Heart left ventricle (tissue), 16 donors: Measurements from ENCODE around the gene RGS12. TPM values are rescaled to one million over a fixed set of nuclear protein-coding genes. Genes with fewer than 3 reads are reported as not detected.
"Not testable (repeated sequence)": the region's sequence is repeated elsewhere in the genome, so short reads cannot be mapped to it uniquely, and the experiment has no call there.

Experiments
- ATAC-seq, 4 donors: fragments of 200-7000 bp; cut with Tn5 transposase; one replicate each; pipeline ENCODE4 v1.9.1; 2020 to 2022; ENCODE audit warnings: moderate library complexity in 4 of 4, mild to moderate bottlenecking in 3 of 4, moderate number of reproducible peaks in 1 of 4
- DNase-seq, 5 donors: peaks; one replicate each; pipeline ENCODE4 v3.0.0-alpha.2; 2020
- H3K27ac ChIP-seq, 12 donors: fragments of 200-600 bp; sonication (generic) in 4 of 12; one replicate each; pipeline versions ENCODE4 v1.5.0 to v1.8.0; 2016 to 2022; ENCODE audit warnings: mild to moderate bottlenecking in 2 of 12
- H3K27me3 ChIP-seq, 9 donors: fragments of 200-600 bp; sonication (generic) in 2 of 9; one replicate each; pipeline versions ENCODE4 v1.5.1 to v1.8.0; 2016 to 2022; ENCODE audit warnings: mild to moderate bottlenecking in 3 of 9
- H3K36me3 ChIP-seq, 9 donors: fragments of 200-600 bp; sonication (generic) in 2 of 9; one replicate each; pipeline versions ENCODE4 v1.5.0 to v1.8.0; 2018 to 2022; ENCODE audit warnings: mild to moderate bottlenecking in 2 of 9
- H3K4me1 ChIP-seq, 12 donors: fragments of 200-600 bp; sonication (generic) in 4 of 12; one replicate each; pipeline versions ENCODE4 v1.5.0 to v1.8.0; 2016 to 2022; ENCODE audit warnings: mild to moderate bottlenecking in 3 of 12
- H3K4me3 ChIP-seq, 12 donors: fragments of 200-600 bp; sonication (generic) in 4 of 12; one replicate each; pipeline versions ENCODE4 v1.5.0 to v1.8.0; 2017 to 2022; ENCODE audit warnings: mild to moderate bottlenecking in 9 of 12, moderate library complexity in 4 of 12
- H3K9me3 ChIP-seq, 12 donors: fragments of 200-600 bp; sonication (generic) in 4 of 12; one replicate each; pipeline versions ENCODE4 v1.5.0 to v1.8.0; 2016 to 2022; ENCODE audit warnings: mild to moderate bottlenecking in 1 of 12
- POLR2A ChIP-seq, 2 donors: fragments of 450-650 bp; IDR thresholded peaks; one replicate each; pipeline ENCODE4 v1.6.1; 2017; ENCODE audit warnings: antibody characterized with exemption in 2 of 2, mild to moderate bottlenecking in 2 of 2, moderate library complexity in 2 of 2
- WGBS, 4 donors: extraction: QIAGEN DNeasy Blood & Tissue Kit in 2 of 4; methylation state at CpG; one replicate each; pipeline versions ENCODE4 v1.1.5 to v1.1.7; 2013 to 2018; 5-methylcytosine and 5-hydroxymethylcytosine counted together
- intact Hi-C, 10 donors: fragments of 100-400 bp; cut with DNase I; formaldehyde crosslinking; loops; one replicate each; pipeline versions ENCODE4 v1.11.1 to v1.14.2; 2022
- polyA plus RNA-seq, 2 donors: library from polyadenylated mRNA; stranded (reverse); fragments of 200-250 nt; gene quantifications; one replicate each; pipeline ENCODE4 v1.2.3, GENCODE V29; 2013
- total RNA-seq, 9 donors: library from RNA; depleted of rRNA in 2 of 9; stranded (reverse); fragments of >200 nt in 2 of 9; fragmentation: NEBNext Ultra II Directional in 3 of 9; extraction: Animal tissue kit (Norgen Biotek cat#: 25700) in 3 of 9; gene quantifications; one replicate each; pipeline versions ENCODE4 v1.1.0 to v1.2.4, GENCODE V29; 2016 to 2023
- TF ChIP-seq, protein P1 (sequence below), 12 donors: fragments of 200-600 bp; sonication (generic) in 4 of 12; IDR thresholded peaks; one replicate each; pipeline versions ENCODE4 v1.5.0 to v1.8.0; 2018 to 2022; ENCODE audit warnings: antibody characterized with exemption in 12 of 12, mild to moderate bottlenecking in 5 of 12
- donor health status: ischemic (EF 13 %, LVEDD 7.1; RV severe dilation, severe dysfunction).
- donor health status: healthy with polysubstance abuse.
- donor health status: DM: no; HTN: yes; CAD: no.
- donor health status: DM: no; HTN: no; CAD: no.
- donor health status: ischemic (EF 25% LVEDD 6.9; RV normal size, moderate dysfunction).
- donor health status: ischemic (EF 25% LVEDD 5.7; RV mildly dilated, moderate dysfunction).
- donor health status: healthy.
- donor health status: DM: yes; HTN: yes; CAD: no.
- donor health status: ischemic (EF 35%, LVEDD 5.7; RV mildly dilated, moderate dysfunction).
- donor health status: nonischemic (EF 11% LVEDD 7.7; RV severe dilation, severe dysfunction).
- donor health status: DM: yes; HTN: yes; CAD: no.
- donor health status: PGD.
- donor health status: ischemic (EF 29% LVEDD 5.4; RV normal size, mild dysfunction).
- donor health status: nonischemic (EF 23%, LVEDD 6.1; RV moderate dilation, normal function).

Gene RGS12
- total and polyA plus RNA-seq, 11 donors, result 8.4 to 18.4 (median 13.9) TPM

- intact Hi-C loops, result no loop called here
- TF ChIP-seq, protein P1, sequence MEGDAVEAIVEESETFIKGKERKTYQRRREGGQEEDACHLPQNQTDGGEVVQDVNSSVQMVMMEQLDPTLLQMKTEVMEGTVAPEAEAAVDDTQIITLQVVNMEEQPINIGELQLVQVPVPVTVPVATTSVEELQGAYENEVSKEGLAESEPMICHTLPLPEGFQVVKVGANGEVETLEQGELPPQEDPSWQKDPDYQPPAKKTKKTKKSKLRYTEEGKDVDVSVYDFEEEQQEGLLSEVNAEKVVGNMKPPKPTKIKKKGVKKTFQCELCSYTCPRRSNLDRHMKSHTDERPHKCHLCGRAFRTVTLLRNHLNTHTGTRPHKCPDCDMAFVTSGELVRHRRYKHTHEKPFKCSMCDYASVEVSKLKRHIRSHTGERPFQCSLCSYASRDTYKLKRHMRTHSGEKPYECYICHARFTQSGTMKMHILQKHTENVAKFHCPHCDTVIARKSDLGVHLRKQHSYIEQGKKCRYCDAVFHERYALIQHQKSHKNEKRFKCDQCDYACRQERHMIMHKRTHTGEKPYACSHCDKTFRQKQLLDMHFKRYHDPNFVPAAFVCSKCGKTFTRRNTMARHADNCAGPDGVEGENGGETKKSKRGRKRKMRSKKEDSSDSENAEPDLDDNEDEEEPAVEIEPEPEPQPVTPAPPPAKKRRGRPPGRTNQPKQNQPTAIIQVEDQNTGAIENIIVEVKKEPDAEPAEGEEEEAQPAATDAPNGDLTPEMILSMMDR (IDR thresholded peaks at IDR 0.05), result no peak
- TF ChIP-seq POLR2A (IDR thresholded peaks at IDR 0.05), result no peak
- peak in 1 of 5 donors; percentile 4 for DNase-seq
- Histone ChIP-seq H3K4me3 (no peak overlapping the region), H3K27ac (no peak overlapping the region), H3K4me1 (peaks cover 0 to 37% (median 22%) of the 10 kb centered on the region in 12 donors), H3K36me3 (no peaks in the 10 kb centered on the region), H3K27me3 (no peaks in the 10 kb centered on the region), H3K9me3 (peaks cover 0 to 11% (median 0%) of the 10 kb centered on the region in 12 donors)
- 94 to 96% (median 95%) methylated on average over 13 of the region's 13 CpGs for WGBS, 4 donors
- no peak for ATAC-seq
These were observed 4.4 kb downstream of the RGS12 start for GRCh38 chr4:3297066-3297859.

DNA sequence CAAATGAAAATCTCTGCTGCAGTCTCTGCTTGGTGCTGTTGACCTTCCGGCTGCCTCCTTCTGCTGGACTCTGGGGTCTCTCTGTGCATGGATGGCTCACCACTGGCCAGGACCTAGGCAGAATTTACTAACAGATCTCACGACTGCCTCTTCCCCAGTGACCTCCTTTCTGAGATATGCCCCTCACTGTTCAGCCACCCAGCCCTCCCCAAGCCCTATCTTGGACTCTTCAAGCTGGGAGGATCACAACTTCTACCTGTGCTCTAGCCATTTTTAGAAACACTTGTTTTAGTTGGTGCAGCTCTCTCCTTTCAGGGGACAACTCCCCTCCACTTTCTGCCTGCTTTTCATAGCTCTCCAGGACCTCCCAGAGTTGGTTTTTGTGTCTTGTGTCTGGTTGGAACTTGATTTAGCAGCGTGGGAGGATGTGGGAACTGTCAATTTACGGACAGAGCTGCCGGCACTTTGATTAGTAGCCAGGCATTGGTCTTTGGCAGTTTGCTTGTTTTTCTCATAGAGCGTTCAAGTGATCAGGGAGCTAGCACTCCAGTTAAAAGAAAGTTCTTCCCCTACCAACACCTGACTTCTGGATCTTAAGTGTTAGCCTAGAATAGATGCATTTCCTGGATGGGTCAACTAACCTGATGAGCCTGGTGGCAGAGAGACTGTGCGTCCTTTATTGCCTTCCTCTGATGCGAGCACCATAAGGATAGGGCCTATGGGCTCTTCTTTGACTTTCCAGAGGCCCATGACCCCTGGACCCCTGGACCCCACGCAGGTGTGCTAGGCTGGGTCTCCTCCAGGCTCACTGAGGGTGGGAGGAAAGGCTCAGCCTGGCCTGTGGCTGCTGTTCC is 6.5 kb downstream of the RGS12 start:
- WGBS, 4 donors, result 46 to 49% (median 47%) methylated on average over 9 of the region's 9 CpGs
- intact Hi-C loops, result no loop called here
- H3K27ac ChIP-seq, result no peak overlapping the region

DNA sequence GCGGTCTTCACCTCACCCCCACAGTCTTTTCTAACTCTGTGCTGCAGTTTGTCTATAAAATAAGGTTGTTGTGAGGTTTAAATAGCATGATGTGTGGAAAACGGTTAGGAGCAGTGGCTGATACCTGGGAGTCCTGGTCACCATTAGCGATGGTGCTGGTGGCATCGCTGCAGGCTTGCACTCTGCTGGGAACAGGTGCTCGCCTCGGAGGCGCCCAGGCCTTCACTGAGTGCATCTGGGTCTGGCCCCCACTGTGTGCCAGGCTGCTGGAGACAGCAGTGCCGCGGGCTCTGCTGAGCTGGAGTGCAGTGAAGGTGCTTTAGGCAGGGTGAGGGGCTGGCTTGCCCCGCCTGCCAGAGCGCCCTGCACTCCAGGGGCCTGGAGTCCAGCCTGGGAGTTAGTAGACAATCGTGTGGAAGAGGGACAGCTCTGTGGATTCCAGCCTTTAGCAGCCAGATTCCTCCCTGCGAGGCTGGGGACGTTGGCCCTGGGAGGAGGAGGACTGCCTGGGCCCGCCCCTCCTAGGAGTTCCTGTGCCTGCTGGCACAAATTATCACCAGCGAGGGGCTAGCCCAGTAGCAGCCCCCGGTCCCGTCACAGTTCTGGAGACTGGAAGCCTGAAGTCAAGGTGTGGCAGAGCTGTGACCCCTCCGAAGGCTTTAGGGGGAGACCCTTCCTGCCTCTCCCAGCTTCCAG is 7.3 kb downstream of the RGS12 start:
- intact Hi-C loops, result no loop called here
- no peak overlapping the region for H3K27ac ChIP-seq
- no peak for ATAC-seq
- no peak overlapping the region for H3K4me3 ChIP-seq
- peak in 2 of 5 donors; percentile 10 to 47 for DNase-seq
- no peaks in the 10 kb centered on the region for H3K27me3 ChIP-seq
- TF ChIP-seq, protein P1 (IDR thresholded peaks at IDR 0.05), result no peak
- no peak for TF ChIP-seq POLR2A (IDR thresholded peaks at IDR 0.05)
- peaks cover 0 to 11% (median 0%) of the 10 kb centered on the region in 12 donors for H3K9me3 ChIP-seq
- no peaks in the 10 kb centered on the region for H3K36me3 ChIP-seq
- H3K4me1 ChIP-seq, result peaks cover 3 to 43% (median 24%) of the 10 kb centered on the region in 12 donors
- WGBS, 4 donors, result 78 to 85% (median 83%) methylated on average over 15 to 19 of the region's 19 CpGs

More for the DNA sequence above, 6.5 kb downstream of the RGS12 start:
- no peaks in the 10 kb centered on the region for H3K36me3 ChIP-seq
- no peak overlapping the region for H3K4me3 ChIP-seq
- DNase-seq (peak in 1 of 5 donors; percentile 41), ATAC-seq (no peak)
- peaks cover 0 to 35% (median 16%) of the 10 kb centered on the region in 12 donors for H3K4me1 ChIP-seq
- TF ChIP-seq POLR2A (IDR thresholded peaks at IDR 0.05), result no peak
- TF ChIP-seq, protein P1 (IDR thresholded peaks at IDR 0.05), result no peak
- H3K27me3 ChIP-seq, result no peaks in the 10 kb centered on the region
- H3K9me3 ChIP-seq, result peaks cover 0 to 11% (median 0%) of the 10 kb centered on the region in 12 donors

- WGBS, 4 donors, result 87 to 95% (median 94%) methylated on average over 8 to 15 of the region's 15 CpGs
- peak in 1 of 5 donors; percentile 20 for DNase-seq
- H3K36me3 ChIP-seq, ATAC-seq, H3K27ac ChIP-seq, H3K27me3 ChIP-seq, intact Hi-C loops, H3K4me3 ChIP-seq: not testable (repeated sequence)
- Histone ChIP-seq H3K4me1 (peaks cover 3 to 51% (median 31%) of the 10 kb centered on the region in 12 donors), H3K9me3 (peaks cover 0 to 11% (median 0%) of the 10 kb centered on the region in 12 donors)
These were observed 8.1 kb downstream of the RGS12 start for GRCh38 chr4:3300882-3301281.
